Measurements from ENCODE around the gene DCPS.

DNA sequence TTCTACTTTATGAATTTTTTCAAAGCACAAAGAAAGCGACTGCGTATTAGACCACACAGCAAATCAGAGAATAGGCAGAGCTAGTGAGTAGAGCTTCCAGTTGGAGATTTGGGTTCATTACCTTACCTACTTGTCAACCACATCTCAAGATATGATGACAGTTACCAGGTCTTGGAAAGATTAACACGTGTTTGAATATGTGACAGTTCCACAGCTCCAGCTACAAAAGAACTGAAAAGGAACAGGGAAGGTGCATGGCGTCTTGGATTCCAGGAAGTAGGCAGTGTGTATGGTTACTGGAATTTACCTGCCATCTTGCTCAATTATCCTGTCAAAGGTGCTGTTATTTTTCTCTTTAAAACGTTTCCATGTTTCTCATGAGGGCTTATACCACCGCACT lies 15.6 kb upstream of the DCPS start:
- TF ChIP-seq, protein P1, sequence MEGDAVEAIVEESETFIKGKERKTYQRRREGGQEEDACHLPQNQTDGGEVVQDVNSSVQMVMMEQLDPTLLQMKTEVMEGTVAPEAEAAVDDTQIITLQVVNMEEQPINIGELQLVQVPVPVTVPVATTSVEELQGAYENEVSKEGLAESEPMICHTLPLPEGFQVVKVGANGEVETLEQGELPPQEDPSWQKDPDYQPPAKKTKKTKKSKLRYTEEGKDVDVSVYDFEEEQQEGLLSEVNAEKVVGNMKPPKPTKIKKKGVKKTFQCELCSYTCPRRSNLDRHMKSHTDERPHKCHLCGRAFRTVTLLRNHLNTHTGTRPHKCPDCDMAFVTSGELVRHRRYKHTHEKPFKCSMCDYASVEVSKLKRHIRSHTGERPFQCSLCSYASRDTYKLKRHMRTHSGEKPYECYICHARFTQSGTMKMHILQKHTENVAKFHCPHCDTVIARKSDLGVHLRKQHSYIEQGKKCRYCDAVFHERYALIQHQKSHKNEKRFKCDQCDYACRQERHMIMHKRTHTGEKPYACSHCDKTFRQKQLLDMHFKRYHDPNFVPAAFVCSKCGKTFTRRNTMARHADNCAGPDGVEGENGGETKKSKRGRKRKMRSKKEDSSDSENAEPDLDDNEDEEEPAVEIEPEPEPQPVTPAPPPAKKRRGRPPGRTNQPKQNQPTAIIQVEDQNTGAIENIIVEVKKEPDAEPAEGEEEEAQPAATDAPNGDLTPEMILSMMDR (IDR thresholded peaks at IDR 0.05) = no peak
- no peak for TF ChIP-seq POLR2A (IDR thresholded peaks at IDR 0.05)

Measured in body of pancreas (tissue), 4 donors.